GM18519 (cell line): ENCODE measurements around the gene AMIGO3.

Experiments used
- ATAC-seq: cut with Tn5 transposase; IDR thresholded peaks from one replicate; pipeline ENCODE4 v1.9.1; 2021; ENCODE audit warnings: mild to moderate bottlenecking, moderate library complexity; ENCODE audit not compliant: unreplicated experiment, low FRiP score

Gene AMIGO3

DNA sequence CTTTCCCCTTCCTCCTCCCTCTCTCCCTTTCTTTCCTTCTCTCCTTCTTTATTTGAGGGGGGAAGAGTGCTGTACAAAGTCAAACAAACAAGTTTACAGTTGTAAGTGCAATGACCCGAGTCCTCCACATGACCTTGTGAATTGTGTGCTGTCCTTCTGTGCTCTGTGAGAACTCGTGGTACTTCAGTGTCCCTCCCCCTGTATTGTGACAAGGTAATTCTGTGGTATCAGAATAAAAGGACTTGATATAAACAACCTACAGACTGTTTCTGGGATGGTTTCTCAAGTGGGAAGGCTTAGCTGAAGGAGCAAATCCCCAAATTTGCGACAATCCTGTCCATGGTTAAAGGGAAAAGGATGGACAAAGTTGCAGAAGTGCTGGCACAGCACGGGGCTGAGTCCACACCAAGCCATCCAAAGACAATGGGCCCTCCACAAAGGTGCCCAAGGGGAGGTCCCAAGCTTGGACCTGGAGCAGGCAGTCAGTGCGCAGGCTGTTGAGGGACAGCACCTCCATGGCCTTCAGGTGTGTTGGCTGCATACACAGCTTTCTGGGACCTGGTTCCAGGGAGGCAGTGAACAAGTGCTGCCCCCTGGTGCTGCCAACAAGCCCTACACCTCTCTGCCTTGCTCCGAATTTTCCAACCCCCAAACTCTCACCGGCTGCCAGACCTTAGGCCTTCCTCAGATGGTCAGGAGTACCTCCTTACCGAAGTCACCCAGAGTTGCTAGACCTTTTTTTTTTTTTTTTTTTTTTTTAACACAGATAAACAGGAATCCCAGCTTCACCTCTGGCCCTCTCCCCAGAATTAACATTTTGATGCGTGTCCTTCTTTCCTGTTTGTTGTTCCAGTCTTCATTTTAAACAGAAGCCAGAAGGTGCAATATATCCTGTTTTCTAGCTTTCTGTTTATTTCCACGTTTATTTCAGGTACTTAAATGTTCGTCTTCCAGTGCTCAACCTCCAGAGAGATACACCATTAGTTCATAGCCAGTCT is 47.9 kb downstream of the AMIGO3 start:
- ATAC-seq: no peak

DNA sequence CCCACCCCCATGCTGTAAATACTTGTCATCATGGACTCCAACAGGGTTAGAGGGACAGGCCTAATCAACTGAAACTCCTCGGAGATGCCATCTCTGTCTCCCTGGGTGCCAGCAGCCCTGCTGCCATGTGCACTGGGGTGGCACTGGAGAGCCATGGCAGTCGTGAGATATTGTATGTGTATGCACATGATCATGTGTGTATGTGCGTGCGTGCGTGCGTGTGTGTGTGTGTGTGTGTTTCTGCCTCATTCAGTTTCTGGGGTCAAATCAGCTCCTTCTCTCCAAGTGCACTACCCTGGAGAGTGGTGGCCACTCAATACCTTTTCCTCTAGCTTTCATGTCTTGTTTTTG is 48.6 kb downstream of the AMIGO3 start:
- no peak for ATAC-seq

DNA sequence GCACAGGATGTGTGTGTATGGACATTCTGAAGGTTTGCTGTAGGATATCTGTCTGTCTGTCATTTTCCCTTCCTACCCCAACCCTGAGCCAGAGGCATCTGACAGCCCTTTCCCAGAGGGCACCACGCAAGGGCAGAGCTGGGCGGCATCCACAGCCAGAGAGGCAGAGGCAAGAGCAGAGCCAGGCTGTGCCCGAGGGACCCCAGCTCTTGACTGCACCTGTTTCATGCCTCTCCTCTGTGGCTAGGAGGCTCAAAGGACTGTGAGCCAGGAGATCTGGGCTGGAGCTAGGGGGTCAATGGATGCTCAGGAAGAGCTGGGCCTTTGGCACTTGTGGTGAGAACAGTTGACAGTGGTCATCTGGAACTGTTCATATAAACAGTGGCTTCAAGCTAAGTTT is 50.1 kb downstream of the AMIGO3 start:
- no peak for ATAC-seq

DNA sequence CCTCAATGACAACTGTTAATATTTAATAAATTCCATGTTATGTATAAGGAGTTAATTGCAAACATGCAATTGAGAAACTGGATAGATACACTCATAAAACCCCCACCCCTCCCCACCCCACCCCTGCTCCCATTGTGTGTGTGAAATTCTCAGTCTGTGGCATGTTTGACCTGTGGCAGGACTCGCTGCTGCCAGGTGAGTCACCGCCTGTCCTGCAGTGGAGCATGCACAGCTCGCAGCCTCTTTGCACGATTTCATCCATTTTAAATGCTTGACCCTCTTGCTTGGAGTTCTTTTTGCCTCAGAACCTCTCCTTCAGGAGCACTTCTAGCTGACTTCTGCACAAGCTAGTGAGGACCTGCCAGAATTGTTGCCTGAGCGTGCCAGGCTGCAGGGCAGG is 50.6 kb downstream of the AMIGO3 start:
- ATAC-seq: no peak

DNA sequence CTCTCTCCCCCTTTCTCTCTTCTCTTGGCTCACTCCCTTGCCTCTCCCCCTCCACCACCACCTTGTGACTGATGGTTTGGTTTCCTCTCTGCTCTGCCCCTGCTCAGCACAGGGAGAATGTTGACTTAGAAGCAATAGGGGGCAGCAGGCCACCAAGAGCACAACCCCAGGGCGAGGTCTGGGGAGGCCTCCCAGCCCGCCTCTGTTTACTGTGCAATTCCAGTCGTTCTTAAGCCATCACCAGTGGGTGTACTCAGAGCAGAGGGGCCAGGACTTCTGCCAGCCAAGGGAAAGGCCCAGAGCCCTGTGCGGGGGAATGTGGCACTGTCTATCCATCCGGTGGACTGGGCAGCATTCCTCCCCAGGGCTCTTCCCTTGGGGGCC is 51.1 kb downstream of the AMIGO3 start:
- ATAC-seq: no peak

DNA sequence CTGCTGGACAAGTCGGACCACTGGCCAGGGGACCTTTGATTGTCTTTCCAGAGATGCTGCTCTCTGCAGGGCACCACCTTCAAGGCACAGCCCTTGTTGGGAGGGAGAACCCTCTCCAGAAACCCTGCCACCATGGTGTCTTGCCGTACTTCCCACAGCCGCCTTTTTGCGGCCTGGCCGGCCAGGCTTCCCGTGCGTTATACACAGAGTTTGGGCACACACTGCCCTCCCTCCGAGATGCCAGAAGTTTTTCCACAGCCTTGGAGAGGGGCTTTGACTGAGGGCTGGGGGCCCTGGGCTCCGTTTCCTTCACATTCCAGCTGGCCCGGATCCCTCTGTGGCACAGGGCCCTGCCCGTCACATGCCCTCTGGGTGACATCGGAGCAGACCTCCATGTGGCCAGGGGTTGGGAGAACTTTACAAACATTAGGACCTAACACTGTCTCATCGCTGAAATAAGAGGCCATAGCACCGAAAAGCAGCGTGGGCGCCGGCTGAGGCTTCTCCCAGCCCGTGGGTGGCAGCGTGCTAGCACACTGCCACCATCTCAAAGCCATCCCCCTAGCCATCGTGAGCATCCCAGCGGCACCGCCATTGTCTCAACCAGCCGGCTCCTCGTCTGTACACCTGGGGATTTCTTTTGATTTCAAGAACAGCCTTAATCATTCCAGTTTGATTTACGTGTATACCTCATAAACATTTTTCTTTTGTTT is 51.6 kb downstream of the AMIGO3 start:
- ATAC-seq: no peak
